Measurements from ENCODE around the gene OTOS.

- TF ChIP-seq FOXM1 (IDR thresholded peaks at IDR 0.05; ENCODE audit: borderline replicate concordance): no peak
- no peak for TF ChIP-seq FOXA1 (IDR thresholded peaks at IDR 0.05)
- TF ChIP-seq ELF4 (IDR thresholded peaks at IDR 0.05): no peak
- no peak for TF ChIP-seq TARDBP (IDR thresholded peaks at IDR 0.05)
Measured at GRCh38 chr2:240138254-240138984, 2.0 kb downstream of the OTOS start.

All from HEK293T (cell line).